Kidney glomerular epithelial cell (primary cell): ENCODE measurements around the gene INHBA.

ENCODE experiments used
- DNase-seq: peaks from one replicate; lab custom pipeline; 2025; lab: John Stamatoyannopoulos, UW

INHBA gene

GRCh38 chr7:41702635-41703371, at the start of gene INHBA:
Gene INHBA (minus strand): TSS chr7:41703090. CDS start chr7:41700374, 2,716 bp downstream.
- DNase-seq = peak; percentile 80

- no peak for DNase-seq
These were observed 49.7 kb upstream of the INHBA start for GRCh38 chr7:41752615-41753014.

- DNase-seq = no peak
These were observed 48.0 kb upstream of the INHBA start for GRCh38 chr7:41750661-41751540.

- DNase-seq = no peak
These were observed 45.1 kb upstream of the INHBA start for GRCh38 chr7:41747961-41748360.

GRCh38 chr7:41745451-41745850, 42.6 kb upstream of the INHBA start:
- DNase-seq = no peak

GRCh38 chr7:41744161-41744560, 41.3 kb upstream of the INHBA start:
- DNase-seq = no peak

GRCh38 chr7:41742401-41743020, 39.6 kb upstream of the INHBA start:
- DNase-seq = no peak

- no peak for DNase-seq
These were observed 35.9 kb upstream of the INHBA start for GRCh38 chr7:41738806-41739205.

GRCh38 chr7:41738336-41738735, 35.4 kb upstream of the INHBA start:
- no peak for DNase-seq

GRCh38 chr7:41735206-41735605, 32.3 kb upstream of the INHBA start:
- no peak for DNase-seq

- DNase-seq = peak; percentile 4
These were observed 30.0 kb upstream of the INHBA start for GRCh38 chr7:41732843-41733306.

- DNase-seq = no peak
These were observed 29.5 kb upstream of the INHBA start for GRCh38 chr7:41732436-41732785.

- DNase-seq = no peak
These were observed 28.9 kb upstream of the INHBA start for GRCh38 chr7:41731493-41732435.

GRCh38 chr7:41730668-41731067, 27.8 kb upstream of the INHBA start:
- no peak for DNase-seq

- no peak for DNase-seq
These were observed 27.3 kb upstream of the INHBA start for GRCh38 chr7:41730161-41730560.

- DNase-seq = no peak
These were observed 26.2 kb upstream of the INHBA start for GRCh38 chr7:41729059-41729458.

- no peak for DNase-seq
These were observed 22.1 kb upstream of the INHBA start for GRCh38 chr7:41725013-41725412.

- DNase-seq = no peak
These were observed 18.0 kb upstream of the INHBA start for GRCh38 chr7:41720886-41721285.

GRCh38 chr7:41720046-41720445, 17.2 kb upstream of the INHBA start:
- DNase-seq = no peak

- no peak for DNase-seq
These were observed 13.8 kb upstream of the INHBA start for GRCh38 chr7:41716691-41717090.

- no peak for DNase-seq
These were observed 12.1 kb upstream of the INHBA start for GRCh38 chr7:41715000-41715399.
